Adipocyte (in vitro differentiated cells): ENCODE measurements around the gene PRDM2.

ENCODE experiments used
- DNase-seq: peaks from one replicate; pipeline ENCODE4 v3.0.0-alpha.2; 2015; ENCODE audit warnings: low read depth
- H3K27me3 ChIP-seq: replicated peaks from 2 replicates; pipeline ENCODE4 v1.7.0; 2013; ENCODE audit warnings: mild to moderate bottlenecking, low read length, moderate library complexity; ENCODE audit not compliant: control insufficient read depth, insufficient read depth
- H3K36me3 ChIP-seq: 2 replicates; pipeline ENCODE4 v1.7.0; 2013; ENCODE audit warnings: low read length, mild to moderate bottlenecking, moderate library complexity; ENCODE audit not compliant: control insufficient read depth, insufficient read depth, severe bottlenecking
- H3K4me1 ChIP-seq: 2 replicates; pipeline ENCODE4 v1.7.0; 2013; ENCODE audit warnings: mild to moderate bottlenecking, low read length, moderate library complexity; ENCODE audit not compliant: control insufficient read depth, insufficient read depth
- H3K4me3 ChIP-seq: 2 replicates; pipeline ENCODE4 v1.7.0; 2013; ENCODE audit warnings: mild to moderate bottlenecking, low read length, moderate library complexity
- H3K9ac ChIP-seq: 2 replicates; pipeline ENCODE4 v1.7.0; 2013; ENCODE audit warnings: mild to moderate bottlenecking, low read length, moderate library complexity
- H3K9me3 ChIP-seq: 2 replicates; pipeline ENCODE4 v1.7.0; 2013; ENCODE audit warnings: mild to moderate bottlenecking, low read length, moderate library complexity; ENCODE audit not compliant: control insufficient read depth

PRDM2 gene

GRCh38 chr1:13781907-13782633 is 82.1 kb downstream of the PRDM2 start:
- Histone ChIP-seq H3K9me3 (no peaks in the 10 kb centered on the region), H3K4me3 (peak overlapping the region; percentile 77), H3K9ac (peak overlapping the region; percentile 84), H3K36me3 (peaks cover 58% of the 10 kb centered on the region), H3K4me1 (peaks cover 53% of the 10 kb centered on the region), H3K27me3 (no peaks in the 10 kb centered on the region)
- DNase-seq = peak; percentile 61

- DNase-seq = no peak
- H3K9ac ChIP-seq = peak overlapping the region; percentile 84
- peak overlapping the region; percentile 77 for H3K4me3 ChIP-seq
- H3K36me3 ChIP-seq = peaks cover 55% of the 10 kb centered on the region
- H3K9me3 ChIP-seq = no peaks in the 10 kb centered on the region
- H3K27me3 ChIP-seq = no peaks in the 10 kb centered on the region
- peaks cover 53% of the 10 kb centered on the region for H3K4me1 ChIP-seq
These were observed 82.8 kb downstream of the PRDM2 start for GRCh38 chr1:13782634-13783360.

GRCh38 chr1:13783551-13783950 is 83.6 kb downstream of the PRDM2 start:
- H3K36me3 ChIP-seq = peaks cover 53% of the 10 kb centered on the region
- DNase-seq = no peak
- peak overlapping the region; percentile 77 for H3K4me3 ChIP-seq
- H3K27me3 ChIP-seq = no peaks in the 10 kb centered on the region
- peak overlapping the region; percentile 84 for H3K9ac ChIP-seq
- no peaks in the 10 kb centered on the region for H3K9me3 ChIP-seq
- peaks cover 53% of the 10 kb centered on the region for H3K4me1 ChIP-seq

- H3K9me3 ChIP-seq = no peaks in the 10 kb centered on the region
- DNase-seq = peak; percentile 30
- peaks cover 53% of the 10 kb centered on the region for H3K4me1 ChIP-seq
- H3K27me3 ChIP-seq = no peaks in the 10 kb centered on the region
- peaks cover 53% of the 10 kb centered on the region for H3K36me3 ChIP-seq
- no peak overlapping the region for H3K9ac ChIP-seq
- no peak overlapping the region for H3K4me3 ChIP-seq
These were observed 85.0 kb downstream of the PRDM2 start for GRCh38 chr1:13784971-13785370.

GRCh38 chr1:13786541-13786940 is 86.6 kb downstream of the PRDM2 start:
- Histone ChIP-seq H3K4me1 (peaks cover 41% of the 10 kb centered on the region), H3K4me3 (no peak overlapping the region), H3K9ac (no peak overlapping the region), H3K27me3 (no peaks in the 10 kb centered on the region), H3K36me3 (peaks cover 47% of the 10 kb centered on the region), H3K9me3 (no peaks in the 10 kb centered on the region)
- no peak for DNase-seq

GRCh38 chr1:13788795-13789194 is 88.8 kb downstream of the PRDM2 start:
- Histone ChIP-seq H3K9me3 (no peaks in the 10 kb centered on the region), H3K36me3 (peaks cover 47% of the 10 kb centered on the region), H3K4me3 (no peak overlapping the region), H3K27me3 (no peaks in the 10 kb centered on the region), H3K4me1 (peaks cover 34% of the 10 kb centered on the region), H3K9ac (no peak overlapping the region)
- no peak for DNase-seq

GRCh38 chr1:13790290-13791030 is 90.5 kb downstream of the PRDM2 start:
- Histone ChIP-seq H3K4me1 (peaks cover 17% of the 10 kb centered on the region), H3K36me3 (peaks cover 47% of the 10 kb centered on the region)

GRCh38 chr1:13792419-13792818 is 92.4 kb downstream of the PRDM2 start:
- H3K9ac ChIP-seq = peak overlapping the region; percentile 51
- DNase-seq = peak; percentile 54
- H3K9me3 ChIP-seq = no peaks in the 10 kb centered on the region
- no peaks in the 10 kb centered on the region for H3K27me3 ChIP-seq
- H3K4me1 ChIP-seq = peaks cover 15% of the 10 kb centered on the region
- H3K36me3 ChIP-seq = peaks cover 32% of the 10 kb centered on the region
- H3K4me3 ChIP-seq = no peak overlapping the region

More at GRCh38 chr1:13790290-13791030, 90.5 kb downstream of the PRDM2 start:
- DNase-seq = no peak
- no peaks in the 10 kb centered on the region for H3K9me3 ChIP-seq
- H3K4me3 ChIP-seq = no peak overlapping the region
- H3K27me3 ChIP-seq = no peaks in the 10 kb centered on the region
- no peak overlapping the region for H3K9ac ChIP-seq

- no peaks in the 10 kb centered on the region for H3K9me3 ChIP-seq
These were observed 93.2 kb downstream of the PRDM2 start for GRCh38 chr1:13793088-13793730.

GRCh38 chr1:13794231-13795187 is 94.5 kb downstream of the PRDM2 start:
- DNase-seq = no peak
- peaks cover 17% of the 10 kb centered on the region for H3K36me3 ChIP-seq
- H3K4me1 ChIP-seq = peaks cover 26% of the 10 kb centered on the region

More at GRCh38 chr1:13793088-13793730, 93.2 kb downstream of the PRDM2 start:
- DNase-seq = no peak
- no peaks in the 10 kb centered on the region for H3K27me3 ChIP-seq
- no peak overlapping the region for H3K9ac ChIP-seq
- no peak overlapping the region for H3K4me3 ChIP-seq
- peaks cover 30% of the 10 kb centered on the region for H3K36me3 ChIP-seq
- peaks cover 15% of the 10 kb centered on the region for H3K4me1 ChIP-seq

More at GRCh38 chr1:13794231-13795187, 94.5 kb downstream of the PRDM2 start:
- Histone ChIP-seq H3K9ac (no peak overlapping the region), H3K27me3 (no peaks in the 10 kb centered on the region), H3K4me3 (no peak overlapping the region), H3K9me3 (no peaks in the 10 kb centered on the region)
